T-cell (primary cell): ENCODE measurements around the gene UBFD1. TPM values are rescaled to one million over a fixed set of nuclear protein-coding genes. Genes with fewer than 3 reads are reported as not detected.

Experiments used
- ATAC-seq, 4 experiments: fragments of 200-7000 bp in 3 of 4; fragments of 150-1000 bp in 1 of 4; cut with Tn5 transposase; replicated peaks in 1 of 4; 1 replicate in 3 of 4; 2 replicates in 1 of 4; pipeline ENCODE4 v1.10.0; 2021; ENCODE audit warnings: moderate library complexity in 3 of 4, mild to moderate bottlenecking in 2 of 4, moderate number of reproducible peaks in 1 of 4
- CTCF ChIA-PET, 2 donors: fragments of 300-600 bp; sonication (Branson Sonifier 250); formaldehyde crosslinking; loops; one replicate each; lab custom pipeline; 2022; ENCODE audit warnings: antibody characterized with exemption in 2 of 2; lab: Charles Lee
- POLR2A ChIA-PET, 2 donors: fragments of 300-600 bp; sonication (Branson Sonifier 250); formaldehyde crosslinking; loops; one replicate each; lab custom pipeline; 2022; ENCODE audit warnings: antibody characterized with exemption in 2 of 2; lab: Charles Lee
- DNase-seq, 35 experiments: peaks; one replicate each; pipeline versions ENCODE4 v3.0.0 to v3.0.0-alpha.2; 2013 to 2023
- H3K27ac ChIP-seq: one replicate; pipeline ENCODE4 v1.5.1; 2013; ENCODE audit warnings: low read length
- H3K27me3 ChIP-seq, 2 experiments: replicated peaks in 1 of 2; 1 replicate in 1 of 2; 2 replicates in 1 of 2; pipeline versions ENCODE4 v1.6.1 to v1.7.0; 2013; ENCODE audit warnings: low read length in 1 of 2, mixed read lengths in 1 of 2; ENCODE audit not compliant: control insufficient read depth in 2 of 2, insufficient read depth in 2 of 2; ENCODE audit errors: extremely low read depth in 1 of 2
- H3K36me3 ChIP-seq, 2 donors: 1 replicate in 1 of 2; 2 replicates in 1 of 2; pipeline versions ENCODE4 v1.6.1 to v1.7.0; 2013; ENCODE audit warnings: low read length in 1 of 2; ENCODE audit not compliant: control insufficient read depth in 2 of 2, insufficient read depth in 1 of 2; ENCODE audit errors: extremely low read depth in 1 of 2
- H3K4me1 ChIP-seq, 2 experiments: 1 replicate in 1 of 2; 2 replicates in 1 of 2; pipeline versions ENCODE4 v1.6.1 to v1.7.0; 2013; ENCODE audit warnings: low read length in 2 of 2, mixed read lengths in 1 of 2; ENCODE audit not compliant: insufficient read depth in 2 of 2, control insufficient read depth in 1 of 2; ENCODE audit errors: extremely low read depth in 1 of 2
- H3K4me3 ChIP-seq, 2 donors: 1 replicate in 1 of 2; 2 replicates in 1 of 2; pipeline versions ENCODE4 v1.5.1 to v1.7.0; 2013; ENCODE audit warnings: mild to moderate bottlenecking in 2 of 2, low read length in 1 of 2, moderate library complexity in 1 of 2; ENCODE audit not compliant: control insufficient read depth in 1 of 2; ENCODE audit errors: extremely low read depth in 1 of 2
- H3K9me3 ChIP-seq: 2 replicates; pipeline ENCODE4 v1.7.0; 2013
- H3K27ac Mint-ChIP-seq, 2 donors: one replicate each; pipeline ENCODE4 v1.8.0; 2020 to 2021; ENCODE audit warnings: mild to moderate bottlenecking in 2 of 2, mixed read lengths in 2 of 2
- H3K27me3 Mint-ChIP-seq, 2 donors: one replicate each; pipeline ENCODE4 v1.8.0; 2021 to 2022; ENCODE audit warnings: mixed read lengths in 2 of 2
- H3K36me3 Mint-ChIP-seq: one replicate; pipeline ENCODE4 v1.8.0; 2021; ENCODE audit warnings: mixed read lengths
- H3K4me1 Mint-ChIP-seq, 3 donors: one replicate each; pipeline ENCODE4 v1.8.0; 2020 to 2022; ENCODE audit warnings: mixed read lengths in 3 of 3, mild to moderate bottlenecking in 1 of 3
- H3K4me3 Mint-ChIP-seq, 3 donors: one replicate each; pipeline ENCODE4 v1.8.0; 2020 to 2022; ENCODE audit warnings: mild to moderate bottlenecking in 3 of 3, mixed read lengths in 3 of 3, moderate library complexity in 3 of 3
- H3K9me3 Mint-ChIP-seq, 3 donors: one replicate each; pipeline ENCODE4 v1.8.0; 2020 to 2022; ENCODE audit warnings: mixed read lengths in 3 of 3
- WGBS: methylation state at CpG from one replicate; pipeline ENCODE4 v1.1.5; 2013; ENCODE audit warnings: missing lambda C conversion rate; ENCODE audit not compliant: insufficient coverage; 5-methylcytosine and 5-hydroxymethylcytosine counted together
- total RNA-seq, 35 experiments: library from RNA in 6 of 35; stranded (reverse) in 6 of 35; fragments of 120-200 nt in 1 of 35; gene quantifications; one replicate each; pipeline versions ENCODE4 v1.2.1 to v1.2.4 and lab custom pipeline; 2013 to 2026

UBFD1 gene
- total RNA-seq, 5 donors from 2014 or later (not counting 1 experiment from before 2014, with no cell fraction given) = 43.6 to 49.1 (median 46.3) TPM

DNA sequence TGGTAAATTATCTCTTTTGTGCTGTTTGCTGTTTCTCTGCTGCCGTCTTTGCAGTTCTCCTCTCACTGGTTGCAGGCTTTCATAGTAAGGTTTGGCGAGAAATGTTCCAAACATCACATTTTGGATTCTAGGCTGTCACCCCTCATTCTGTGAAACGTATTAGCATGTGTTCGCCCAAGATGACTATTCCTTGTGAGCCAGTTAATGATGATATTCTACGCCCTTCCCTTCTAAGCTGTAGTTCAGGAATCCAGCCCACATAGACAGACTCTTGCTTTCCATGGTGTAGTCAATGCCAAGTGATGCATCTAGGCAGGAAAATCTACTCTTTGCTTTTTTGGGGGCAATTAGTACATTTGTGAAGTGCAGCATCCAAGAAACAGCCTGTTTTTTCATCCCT is 14.4 kb downstream of the UBFD1 start:
- ChIA-PET CTCF (no interaction called here), POLR2A (interaction anchor here in 1 of 2 donors (0.6 kb wide), 1 partner anchor 79 kb away, joined by 3 read pairs; no protein-coding TSS in a partner anchor)
- no peak overlapping the region for H3K4me3 Mint-ChIP-seq
- H3K27me3 Mint-ChIP-seq = no peaks in the 10 kb centered on the region
- Histone ChIP-seq H3K27me3 (no peaks in the 10 kb centered on the region), H3K4me3 (no peak overlapping the region), H3K4me1 (no peaks in the 10 kb centered on the region), H3K27ac (no peak overlapping the region), H3K36me3 (peaks cover 8 to 56% of the 10 kb centered on the region in 2 donors), H3K9me3 (no peaks in the 10 kb centered on the region)
- ATAC-seq (no peak), DNase-seq (no peak)
- peaks cover 0 to 3% (median 0%) of the 10 kb centered on the region in 3 donors for H3K4me1 Mint-ChIP-seq
- H3K36me3 Mint-ChIP-seq = peaks cover 31% of the 10 kb centered on the region
- WGBS = 96% methylated on average over 3 of the region's 5 CpGs
- no peak overlapping the region for H3K27ac Mint-ChIP-seq
- H3K9me3 Mint-ChIP-seq = no peaks in the 10 kb centered on the region

DNA sequence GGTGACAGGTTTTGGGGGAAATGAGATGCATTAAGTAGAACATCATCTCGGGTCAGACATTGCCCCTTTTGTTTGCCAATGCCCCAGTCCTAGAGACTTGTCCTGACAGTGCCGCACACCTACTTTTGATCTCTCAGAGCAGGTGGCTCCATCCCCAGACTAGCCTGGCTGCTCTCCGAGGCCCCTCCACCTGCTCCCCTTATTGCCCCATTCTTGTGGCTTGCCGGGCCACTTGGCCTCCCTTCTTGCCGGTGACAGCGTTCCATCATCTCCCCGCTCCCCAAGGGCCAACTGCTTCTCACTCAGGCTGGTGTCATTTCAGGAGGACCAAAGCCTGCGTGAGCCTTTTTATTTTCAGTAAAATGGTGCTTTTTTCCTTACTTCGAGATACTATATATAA is 14.9 kb downstream of the UBFD1 start:
- peaks cover 0 to 3% (median 0%) of the 10 kb centered on the region in 3 donors for H3K4me1 Mint-ChIP-seq
- ATAC-seq (no peak), DNase-seq (no peak)
- POLR2A ChIA-PET = no interaction called here
- peaks cover 27% of the 10 kb centered on the region for H3K36me3 Mint-ChIP-seq
- Histone ChIP-seq H3K9me3 (no peaks in the 10 kb centered on the region), H3K36me3 (peaks cover 8 to 52% of the 10 kb centered on the region in 2 donors), H3K4me1 (no peaks in the 10 kb centered on the region), H3K4me3 (no peak overlapping the region), H3K27me3 (no peaks in the 10 kb centered on the region), H3K27ac (no peak overlapping the region)
- no peaks in the 10 kb centered on the region for H3K27me3 Mint-ChIP-seq
- no peak overlapping the region for H3K27ac Mint-ChIP-seq
- WGBS = 96% methylated on average over 7 of the region's 9 CpGs
- H3K4me3 Mint-ChIP-seq = no peak overlapping the region
- H3K9me3 Mint-ChIP-seq = no peaks in the 10 kb centered on the region
- CTCF ChIA-PET = no interaction called here

DNA sequence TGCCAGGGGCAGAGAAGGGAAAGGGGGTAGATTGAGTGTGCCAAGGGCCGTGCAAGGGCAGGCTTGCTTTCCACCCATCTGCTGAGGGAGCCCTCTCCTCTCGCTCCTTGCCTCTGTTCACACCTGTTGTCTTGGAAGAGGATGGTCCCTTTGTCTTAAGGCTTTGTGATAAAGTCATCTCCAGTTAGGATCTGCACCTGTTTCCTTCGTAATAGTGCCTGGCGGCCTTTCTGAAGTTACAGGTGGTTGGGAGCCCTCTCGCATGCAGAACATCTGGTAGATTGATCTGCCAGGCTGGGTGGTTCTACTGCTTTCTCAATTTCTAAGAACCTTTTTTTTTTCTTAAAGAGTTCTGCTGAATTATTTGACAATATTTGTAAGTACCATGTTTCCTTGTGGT is 16.3 kb downstream of the UBFD1 start:
- Mint-ChIP-seq H3K9me3 (no peaks in the 10 kb centered on the region), H3K4me1 (peaks cover 0 to 3% (median 0%) of the 10 kb centered on the region in 3 donors), H3K27ac (no peak overlapping the region), H3K4me3 (no peak overlapping the region), H3K36me3 (peaks cover 26% of the 10 kb centered on the region), H3K27me3 (no peaks in the 10 kb centered on the region)
- Histone ChIP-seq H3K27me3 (no peaks in the 10 kb centered on the region), H3K36me3 (peaks cover 8 to 48% of the 10 kb centered on the region in 2 donors), H3K4me3 (no peak overlapping the region), H3K4me1 (no peaks in the 10 kb centered on the region), H3K27ac (no peak overlapping the region), H3K9me3 (no peaks in the 10 kb centered on the region)
- DNase-seq (no peak), ATAC-seq (no peak)
- CTCF ChIA-PET = no interaction called here
- POLR2A ChIA-PET = no interaction called here
- WGBS = 64% methylated on average over 4 of the region's 5 CpGs

DNA sequence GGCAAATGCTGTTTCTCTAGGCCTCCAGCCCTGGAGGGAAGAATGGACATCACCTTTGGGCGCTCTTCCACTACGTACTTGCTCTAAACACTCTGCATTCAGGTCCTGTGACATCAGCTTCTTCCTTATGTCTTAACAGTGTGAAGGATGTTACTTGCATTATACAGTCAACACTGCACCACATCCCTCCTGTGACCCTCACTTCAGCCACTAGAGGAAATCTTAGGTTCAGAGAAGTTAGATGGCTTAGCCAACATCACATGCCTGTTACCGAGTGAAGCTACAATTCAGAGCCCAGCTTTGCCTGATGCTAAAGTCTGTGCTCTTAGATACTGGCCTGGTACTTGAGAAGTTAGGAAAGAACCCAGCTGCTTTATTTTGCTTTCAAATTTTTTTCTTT is 18.3 kb downstream of the UBFD1 start:
- Histone ChIP-seq H3K36me3 (peaks cover 8 to 48% of the 10 kb centered on the region in 2 donors), H3K27ac (no peak overlapping the region), H3K9me3 (no peaks in the 10 kb centered on the region), H3K27me3 (no peaks in the 10 kb centered on the region), H3K4me3 (no peak overlapping the region), H3K4me1 (no peaks in the 10 kb centered on the region)
- Mint-ChIP-seq H3K4me3 (no peak overlapping the region), H3K27ac (no peak overlapping the region), H3K36me3 (peaks cover 30% of the 10 kb centered on the region), H3K4me1 (peaks cover 0 to 3% (median 0%) of the 10 kb centered on the region in 3 donors), H3K27me3 (no peaks in the 10 kb centered on the region), H3K9me3 (no peaks in the 10 kb centered on the region)
- no CpG with 5 or more reads among the region's 3 CpGs for WGBS
- DNase-seq = no peak
- ATAC-seq = no peak
- POLR2A ChIA-PET = no interaction called here
- CTCF ChIA-PET = interaction anchor here in 1 of 2 donors (1.7 kb wide), 1 partner anchor 21 kb away, joined by 4 read pairs; the partner anchor contains the start of gene NDUFAB1

DNA sequence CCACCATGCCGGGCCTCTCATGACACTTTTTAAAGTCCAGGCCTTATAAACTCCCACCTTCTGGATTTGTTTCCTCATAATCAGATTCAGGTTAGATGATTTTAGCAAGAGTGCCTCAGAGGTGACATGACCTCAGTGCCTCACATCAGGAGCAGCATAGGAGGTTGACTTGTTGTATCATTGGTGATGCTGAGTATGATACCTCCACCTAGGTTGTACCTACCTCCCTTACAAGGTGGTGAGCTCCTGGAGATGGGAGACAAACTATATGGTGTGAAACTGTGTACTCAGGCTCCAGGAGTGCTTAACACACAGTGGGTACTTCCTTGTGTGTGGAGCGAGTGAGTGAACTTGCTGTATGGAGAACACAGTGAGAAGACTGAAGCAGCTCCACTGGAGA is 20.0 kb downstream of the UBFD1 start:
- ATAC-seq (no peak), DNase-seq (no peak)
- Histone ChIP-seq H3K4me3 (no peak overlapping the region), H3K36me3 (peaks cover 1 to 42% of the 10 kb centered on the region in 2 donors), H3K9me3 (no peaks in the 10 kb centered on the region), H3K4me1 (no peaks in the 10 kb centered on the region), H3K27ac (no peak overlapping the region), H3K27me3 (no peaks in the 10 kb centered on the region)
- Mint-ChIP-seq H3K4me1 (no peaks in the 10 kb centered on the region), H3K36me3 (peaks cover 24% of the 10 kb centered on the region), H3K9me3 (no peaks in the 10 kb centered on the region), H3K27me3 (no peaks in the 10 kb centered on the region), H3K4me3 (no peak overlapping the region), H3K27ac (no peak overlapping the region)
- CTCF ChIA-PET = no interaction called here
- 90% methylated on average over 1 of the region's 2 CpGs for WGBS
- POLR2A ChIA-PET = no interaction called here

DNA sequence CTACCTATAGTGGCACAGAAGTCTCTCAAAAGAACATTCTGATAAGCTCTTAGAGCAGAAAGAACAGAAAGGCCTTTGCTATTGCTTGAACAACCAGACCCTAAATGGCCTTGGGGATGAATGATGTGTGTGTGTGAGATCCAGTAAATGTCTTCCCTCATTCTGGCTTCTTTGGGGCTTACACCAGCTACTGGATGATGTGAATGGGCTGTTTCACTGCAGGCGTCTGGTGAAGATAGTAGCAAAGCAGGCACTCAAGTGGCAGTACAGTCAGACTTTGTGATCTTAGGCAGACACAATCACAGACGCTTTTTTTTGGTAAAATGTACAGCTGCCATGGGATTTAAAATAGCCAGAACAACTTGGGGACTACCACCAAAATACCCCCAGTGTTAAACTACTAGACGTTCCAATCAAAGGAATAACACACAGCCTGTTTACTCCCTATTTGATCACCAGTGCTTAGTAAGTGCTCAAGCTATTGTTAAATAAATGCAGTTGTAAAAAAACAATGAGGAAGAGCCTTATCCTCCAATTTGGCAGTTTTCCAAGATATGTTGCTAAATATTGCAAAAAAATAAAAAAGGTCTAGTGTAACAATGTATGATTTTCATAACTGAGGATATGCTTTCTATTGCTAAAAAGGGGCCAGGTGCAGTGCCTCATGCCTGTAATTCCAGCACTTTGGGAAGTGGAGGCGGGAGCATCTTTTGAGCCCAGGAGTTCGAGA is 20.7 kb downstream of the UBFD1 start:
- H3K9me3 ChIP-seq = no peaks in the 10 kb centered on the region
- WGBS = 100% methylated on average over 2 of the region's 5 CpGs
- Mint-ChIP-seq H3K9me3 (no peaks in the 10 kb centered on the region), H3K36me3 (peaks cover 24% of the 10 kb centered on the region), H3K4me3 (no peak overlapping the region), H3K4me1 (no peaks in the 10 kb centered on the region), H3K27ac (no peak overlapping the region), H3K27me3 (no peaks in the 10 kb centered on the region)
- H3K4me1 ChIP-seq = no peaks in the 10 kb centered on the region
- H3K27me3 ChIP-seq = no peaks in the 10 kb centered on the region
- ChIA-PET POLR2A (no interaction called here), CTCF (no interaction called here)
- ATAC-seq = no peak
- no peak overlapping the region for H3K27ac ChIP-seq
- no peak for DNase-seq
- H3K4me3 ChIP-seq = no peak overlapping the region
- peaks cover 0 to 35% of the 10 kb centered on the region in 2 donors for H3K36me3 ChIP-seq
